COLO668 (cell line): Measurements from ENCODE around the gene UACA.
"Not testable (repeated sequence)": the region's sequence is repeated elsewhere in the genome, so short reads cannot be mapped to it uniquely, and the experiment has no call there.

Experiments
- DNase-seq: peaks from one replicate; lab custom pipeline; 2025; ENCODE audit not compliant: unreplicated experiment; lab: John Stamatoyannopoulos, UW

The UACA gene

GRCh38 chr15:70633103-70633831 is 130.1 kb downstream of the UACA start:
- DNase-seq, result peak; percentile 37

DNA sequence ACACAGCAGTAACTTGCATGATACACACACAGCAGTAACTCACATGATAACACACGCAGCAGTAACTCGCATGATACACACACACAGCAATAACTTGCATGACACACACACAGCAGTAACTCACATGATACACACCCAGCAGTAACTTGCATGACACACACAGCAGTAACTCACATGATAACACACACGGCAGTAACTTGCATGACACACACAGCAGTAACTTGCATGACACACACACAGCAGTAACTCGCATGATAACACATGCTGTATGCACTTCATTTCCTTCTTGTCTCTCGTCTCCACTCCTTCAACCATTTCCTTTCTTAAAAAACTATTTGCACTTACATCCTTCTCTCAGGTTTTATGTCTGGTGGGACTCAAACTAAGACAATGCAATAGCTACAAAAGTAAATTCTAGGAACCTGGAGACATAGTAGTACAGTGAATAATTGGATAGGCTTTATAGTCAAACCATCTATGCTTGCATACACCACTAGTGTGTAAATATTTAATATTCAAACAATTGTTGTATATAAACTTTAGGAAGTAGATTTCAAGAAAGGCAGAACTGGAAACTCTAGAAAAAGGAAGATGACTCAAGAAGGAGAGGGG is 130.8 kb downstream of the UACA start:
- DNase-seq, result no peak

DNA sequence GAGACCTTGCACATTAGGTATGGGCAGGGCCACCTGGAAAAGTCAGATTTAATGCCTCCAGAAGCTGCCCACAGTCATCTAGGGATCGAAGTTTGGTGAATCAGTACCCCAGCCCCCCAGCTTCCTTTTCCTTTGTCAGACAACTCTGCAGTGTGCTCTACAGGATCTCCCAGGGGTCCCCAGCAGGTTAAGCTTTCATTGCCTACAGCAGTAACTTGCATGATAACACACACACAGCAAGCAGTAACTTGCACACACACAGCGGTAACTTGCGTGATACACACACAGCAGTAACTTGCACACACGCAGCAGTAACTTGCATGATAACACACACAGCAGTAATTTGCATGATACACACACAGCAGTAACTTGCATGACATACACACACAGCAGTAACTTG is 131.3 kb downstream of the UACA start:
- no peak for DNase-seq

GRCh38 chr15:70629735-70630273 is 133.6 kb downstream of the UACA start:
- no peak for DNase-seq

DNA sequence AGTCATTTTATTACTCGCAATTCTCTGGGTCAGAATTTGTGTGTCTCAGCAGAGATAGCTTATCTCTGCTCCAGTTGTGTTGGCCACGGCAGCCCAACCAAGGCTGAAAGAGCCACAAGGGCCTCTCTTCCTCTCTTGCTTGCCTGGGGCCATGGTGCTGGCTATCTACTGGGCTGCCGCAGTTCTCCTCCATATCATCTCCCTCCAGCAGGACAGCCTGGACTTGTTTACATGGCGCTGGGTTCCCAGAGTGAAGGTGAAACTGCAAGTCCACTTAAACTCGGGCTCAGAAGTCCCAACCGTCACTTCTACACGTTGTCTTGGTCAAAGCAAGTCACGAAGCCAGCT is 134.8 kb downstream of the UACA start:
- DNase-seq, result no peak

DNA sequence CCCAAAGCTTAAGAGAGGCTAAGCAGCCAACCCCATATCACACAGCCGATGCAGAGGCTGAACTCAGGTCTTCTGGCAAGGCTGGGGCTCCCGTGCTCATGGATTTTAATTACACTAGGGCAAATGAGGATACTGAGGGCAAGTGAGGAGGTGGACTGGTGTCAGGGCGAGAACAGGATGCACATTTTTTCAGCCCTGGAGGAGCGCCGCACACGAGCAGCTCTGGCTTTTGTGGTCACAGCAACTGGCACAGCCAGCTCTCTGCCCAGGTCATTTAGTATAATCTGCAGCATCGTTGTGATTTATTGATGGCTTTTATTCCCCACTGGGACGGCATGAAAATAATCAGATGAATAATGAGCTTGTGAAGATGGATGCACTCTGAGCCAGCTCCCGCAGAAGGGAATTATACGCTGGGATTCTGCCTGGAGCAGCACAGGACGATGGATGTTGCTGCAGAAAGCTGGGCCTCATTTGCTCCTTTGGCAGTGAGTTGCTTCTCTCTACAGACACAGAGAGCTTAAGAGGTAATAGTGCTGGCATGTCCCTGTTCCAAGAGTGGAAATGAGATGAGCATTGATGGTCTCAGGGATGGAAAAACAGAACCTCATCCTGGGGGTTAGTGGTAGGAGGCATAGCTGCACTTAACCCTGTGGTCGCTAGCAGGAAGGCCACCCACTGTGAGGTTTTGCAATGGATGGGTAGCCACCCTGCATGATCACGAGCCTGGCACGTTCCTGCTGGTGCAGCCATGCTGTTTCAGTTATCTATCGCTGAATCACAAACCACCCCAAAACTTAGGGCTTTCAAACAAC is 135.4 kb downstream of the UACA start:
- DNase-seq, result no peak

DNA sequence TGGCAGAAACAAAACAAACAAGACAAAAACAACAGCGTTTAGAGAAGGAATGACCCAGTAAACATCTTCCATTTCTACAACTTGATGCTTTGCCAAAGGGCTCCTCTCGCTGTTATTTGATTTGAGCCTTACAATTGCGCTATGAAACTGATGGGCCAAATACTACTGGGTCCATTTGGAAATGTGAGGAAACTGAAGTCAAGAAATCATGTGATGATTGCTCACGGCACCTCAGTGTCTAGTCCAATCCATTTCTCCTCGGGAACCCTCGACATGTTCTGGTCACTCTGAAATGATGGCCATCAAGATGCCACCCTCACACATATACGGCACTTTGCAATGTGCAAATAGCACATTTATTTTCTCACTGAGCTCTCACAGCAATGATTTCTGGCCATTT is 136.0 kb downstream of the UACA start:
- no peak for DNase-seq

DNA sequence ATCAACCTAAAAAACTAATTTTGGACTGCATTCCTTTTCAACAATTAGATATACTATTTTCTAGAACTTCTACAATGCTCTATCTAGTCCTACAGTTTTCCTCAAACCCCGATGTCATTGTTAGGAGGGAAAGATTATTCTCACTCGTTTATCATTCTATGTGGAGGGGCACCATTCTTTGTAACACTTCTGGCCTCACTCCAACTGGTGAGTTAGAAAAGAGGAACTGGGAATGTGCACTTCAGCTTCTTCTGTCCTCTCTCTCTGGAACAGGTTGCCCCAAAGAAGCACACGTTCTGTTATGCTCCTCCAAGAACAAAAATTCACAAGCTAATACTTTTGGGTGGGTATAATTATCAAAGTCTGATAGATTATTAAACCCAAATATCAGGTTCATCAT is 137.9 kb downstream of the UACA start:
- no peak for DNase-seq

- DNase-seq, result no peak
Measured at GRCh38 chr15:70625011-70625410, 138.3 kb downstream of the UACA start.

DNA sequence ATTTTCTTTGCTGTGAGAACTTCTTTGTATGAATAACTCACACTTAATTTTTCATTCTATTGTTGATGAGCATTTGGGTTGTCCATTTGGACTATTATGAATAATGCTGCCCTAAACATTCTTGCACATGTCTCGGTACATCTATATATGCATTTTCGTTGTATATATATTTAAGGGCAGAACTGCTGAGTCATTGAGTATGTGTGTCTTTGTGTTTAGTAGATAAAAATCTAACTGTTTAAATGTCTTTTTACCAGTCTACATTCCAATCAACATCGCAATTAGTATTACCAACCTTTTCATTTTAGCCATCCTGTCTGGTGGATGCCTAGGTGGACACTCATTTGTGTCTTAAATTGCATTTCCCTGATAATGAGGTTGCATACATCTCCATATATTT is 144.4 kb downstream of the UACA start:
- DNase-seq, result no peak

DNA sequence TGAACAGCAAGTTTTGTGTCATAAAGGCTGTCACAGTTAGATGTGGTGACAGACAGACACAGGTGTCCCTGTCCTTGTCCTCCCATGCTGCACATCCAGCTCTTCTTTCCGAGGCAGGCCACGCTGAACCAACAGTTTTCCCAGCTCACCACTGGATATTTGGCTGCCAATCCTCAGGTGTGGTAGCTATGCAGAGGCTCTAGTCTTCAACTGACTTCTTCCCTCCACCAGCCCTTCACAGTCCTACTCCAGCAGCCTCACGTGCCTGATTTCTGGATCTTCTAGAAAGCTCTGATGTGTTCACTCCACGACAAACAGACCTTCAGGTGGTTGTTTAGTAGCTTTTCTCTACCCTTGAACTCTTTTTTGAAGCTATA is 145.5 kb downstream of the UACA start:
- DNase-seq, result no peak

GRCh38 chr15:70617076-70617910 is 146.1 kb downstream of the UACA start:
- DNase-seq, result peak; percentile 79

- not testable (repeated sequence) for DNase-seq
Measured at GRCh38 chr15:70616311-70616756, 147.0 kb downstream of the UACA start.

DNA sequence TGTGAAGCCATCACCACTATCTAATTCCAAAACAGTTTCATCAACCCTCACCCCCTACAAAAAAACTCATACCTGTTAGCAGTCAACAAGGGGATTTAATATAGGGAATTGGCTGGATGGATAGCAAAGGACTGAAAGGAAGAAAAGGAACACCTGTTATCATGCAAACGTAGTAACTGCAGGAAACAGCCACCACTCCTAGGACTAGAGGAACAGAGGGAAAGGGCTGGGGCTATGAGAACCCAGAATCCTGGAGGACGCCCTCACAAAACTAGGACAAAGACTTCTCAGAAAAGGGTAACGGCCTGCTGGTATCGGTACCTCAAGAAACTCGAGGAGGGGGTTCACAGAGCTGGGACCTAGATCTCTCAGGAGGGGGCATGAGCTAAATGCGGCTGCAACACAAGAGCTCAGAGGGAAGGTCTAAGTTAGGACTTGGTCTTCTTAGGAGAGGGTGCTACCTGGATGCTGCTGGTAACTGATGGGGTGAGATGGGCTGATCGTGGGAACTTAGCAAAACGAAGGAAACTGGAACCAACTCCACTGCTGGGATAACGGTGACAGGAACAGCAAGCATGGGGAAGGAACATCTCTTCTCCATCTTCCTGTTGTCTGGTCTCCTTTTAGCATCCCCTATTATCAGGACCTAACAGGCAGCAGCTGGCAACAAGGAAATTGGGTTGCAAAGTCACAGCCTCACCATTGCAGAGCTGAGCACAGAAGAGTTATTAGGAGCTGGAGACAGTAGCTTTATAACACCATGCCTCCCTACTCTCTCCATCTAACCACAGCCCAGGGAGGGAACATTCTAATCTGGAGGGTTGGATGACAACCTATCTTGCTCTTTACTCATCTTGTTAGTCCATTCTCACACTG is 147.7 kb downstream of the UACA start:
- no peak for DNase-seq

DNA sequence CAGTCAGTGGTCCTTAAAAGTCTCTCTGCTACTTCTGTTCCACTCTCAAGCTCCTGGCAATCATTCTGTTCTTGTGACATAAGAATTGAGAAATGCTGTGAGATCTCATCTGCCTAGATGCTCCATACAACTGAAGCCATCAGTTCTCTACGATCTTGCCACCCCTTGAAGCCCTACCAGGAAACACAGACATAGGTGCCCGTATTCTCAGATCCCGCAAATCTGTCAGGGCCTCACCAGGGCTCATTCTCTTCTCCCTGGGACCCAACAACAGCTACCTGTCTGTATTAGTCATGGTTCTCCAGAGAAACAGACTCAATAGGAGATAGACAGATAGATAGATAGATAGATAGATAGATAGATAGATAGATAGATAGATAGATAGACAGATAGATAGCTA is 149.1 kb downstream of the UACA start:
- DNase-seq, result no peak

- DNase-seq, result no peak
Measured at GRCh38 chr15:70613271-70613670, 150.1 kb downstream of the UACA start.

- DNase-seq, result no peak
Measured at GRCh38 chr15:70611286-70611685, 152.1 kb downstream of the UACA start.

- no peak for DNase-seq
Measured at GRCh38 chr15:70610541-70610940, 152.8 kb downstream of the UACA start.

GRCh38 chr15:70609889-70610288 is 153.5 kb downstream of the UACA start:
- DNase-seq, result no peak

GRCh38 chr15:70608144-70608543 is 155.2 kb downstream of the UACA start:
- DNase-seq, result no peak
